SJSA1 (cell line): ENCODE data around the gene GPRC5D. TPM values are rescaled to one million over a fixed set of nuclear protein-coding genes. Genes with fewer than 3 reads are reported as not detected.

Experiments used
- DNase-seq, 2 experiments: peaks; one replicate each; pipeline ENCODE4 v3.0.0-alpha.2; 2015 to 2020; ENCODE audit warnings: low spot score in 2 of 2, low read depth in 1 of 2
- H3K27ac ChIP-seq: fragments of 250-450 bp; sonication (Bioruptor Pico); 2 replicates; pipeline ENCODE4 v1.5.1; 2020; ENCODE audit warnings: mild to moderate bottlenecking, moderate library complexity
- H3K27me3 ChIP-seq: fragments of 250-450 bp; sonication (Bioruptor Pico); replicated peaks from 2 replicates; pipeline ENCODE4 v1.5.1; 2020; ENCODE audit warnings: mild to moderate bottlenecking, moderate library complexity
- H3K36me3 ChIP-seq: fragments of 250-450 bp; sonication (Bioruptor Pico); 2 replicates; pipeline ENCODE4 v1.5.1; 2020; ENCODE audit warnings: mild to moderate bottlenecking
- H3K4me1 ChIP-seq: fragments of 250-450 bp; sonication (Bioruptor Pico); replicated peaks from 2 replicates; pipeline ENCODE4 v1.6.1; 2021; ENCODE audit warnings: mild to moderate bottlenecking
- H3K4me3 ChIP-seq: fragments of 250-450 bp; sonication (Bioruptor Pico); 2 replicates; pipeline ENCODE4 v1.5.1; 2020; ENCODE audit warnings: mild to moderate bottlenecking
- H3K9me3 ChIP-seq: fragments of 250-450 bp; sonication (Bioruptor Pico); replicated peaks from 2 replicates; pipeline ENCODE4 v1.5.1; 2020; ENCODE audit warnings: mild to moderate bottlenecking
- total RNA-seq: library from RNA; depleted of rRNA; stranded (reverse); fragments of >200 nt; shearing (Covaris generic); gene quantifications from 2 replicates; pipeline ENCODE4 v1.2.3, GENCODE V29; 2014; rRNA removed

GPRC5D gene
- total RNA-seq, 1 experiment from 2014 or later = not detected

- Histone ChIP-seq H3K36me3 (no peaks in the 10 kb centered on the region), H3K4me3 (peak within 1 kb of the TSS; percentile 44), H3K9me3 (no peaks in the 10 kb centered on the region), H3K27me3 (no peaks in the 10 kb centered on the region), H3K27ac (peak within 1 kb of the TSS; percentile 81), H3K4me1 (peaks cover 36% of the 10 kb centered on the region)
- peak; percentile 92 to 93 for DNase-seq
These were observed 60.7 kb downstream of the GPRC5D start, which contains the start of gene GPRC5A for GRCh38 chr12:12891080-12891880. Gene GPRC5A (plus strand): TSS chr12:12891562. CDS start chr12:12908250, 16,688 bp downstream.

Other genes with a start within 250 kb of the GPRC5D start
- gene CDKN1B, start 234.8 kb downstream of the GPRC5D start, total RNA-seq = 42.8 and 44.8 TPM in 2 replicates
- 6.5 and 10.6 TPM in 2 replicates for gene APOLD1, start 166.5 kb downstream of the GPRC5D start, total RNA-seq
- gene DDX47, start 138.8 kb downstream of the GPRC5D start, total RNA-seq = 86.1 and 148 TPM in 2 replicates
- 1.6 and 2.8 TPM in 2 replicates for gene GPRC5A, start 60.6 kb downstream of the GPRC5D start, total RNA-seq
- 3.2 and 6.6 TPM in 2 replicates for gene HEBP1, start 48.1 kb upstream of the GPRC5D start, total RNA-seq
- 3.5 and 6.8 TPM in 2 replicates for gene FAM234B, start 92.2 kb upstream of the GPRC5D start, total RNA-seq
- gene GSG1, start 151.5 kb upstream of the GPRC5D start, total RNA-seq = 0.32 TPM in 1 of 2 replicates, not detected in the other
- gene EMP1, start 244.6 kb upstream of the GPRC5D start, total RNA-seq = 45.2 and 159 TPM in 2 replicates